BLaER1 (cell line): Measurements from ENCODE around the gene PDXK.

Source experiments
- H3K27ac ChIP-seq: shearing (Covaris generic); formaldehyde crosslinking; 2 replicates; pipeline ENCODE4 v1.8.1; 2022
- H3K27me3 ChIP-seq: shearing (Covaris generic); formaldehyde crosslinking; 2 replicates; pipeline ENCODE4 v1.8.1; 2022
- H3K36me3 ChIP-seq: shearing (Covaris generic); formaldehyde crosslinking; 2 replicates; pipeline ENCODE4 v1.8.1; 2022
- H3K4me1 ChIP-seq: shearing (Covaris generic); formaldehyde crosslinking; 2 replicates; pipeline ENCODE4 v1.8.1; 2022
- H3K4me2 ChIP-seq: shearing (Covaris generic); formaldehyde crosslinking; 2 replicates; pipeline ENCODE4 v1.8.1; 2022
- H3K4me3 ChIP-seq: shearing (Covaris generic); formaldehyde crosslinking; 2 replicates; pipeline ENCODE4 v1.8.1; 2022
- H3K9ac ChIP-seq: shearing (Covaris generic); formaldehyde crosslinking; 2 replicates; pipeline ENCODE4 v1.8.1; 2022
- H3K9me3 ChIP-seq: shearing (Covaris generic); formaldehyde crosslinking; 2 replicates; pipeline ENCODE4 v1.8.1; 2022
- H4K20me1 ChIP-seq: shearing (Covaris generic); formaldehyde crosslinking; 2 replicates; pipeline ENCODE4 v1.8.1; 2022
- Cebpa-rat ChIP-seq: shearing (Covaris generic); IDR thresholded peaks from 2 replicates; pipeline ENCODE4 v1.8.1; 2022

PDXK gene

DNA sequence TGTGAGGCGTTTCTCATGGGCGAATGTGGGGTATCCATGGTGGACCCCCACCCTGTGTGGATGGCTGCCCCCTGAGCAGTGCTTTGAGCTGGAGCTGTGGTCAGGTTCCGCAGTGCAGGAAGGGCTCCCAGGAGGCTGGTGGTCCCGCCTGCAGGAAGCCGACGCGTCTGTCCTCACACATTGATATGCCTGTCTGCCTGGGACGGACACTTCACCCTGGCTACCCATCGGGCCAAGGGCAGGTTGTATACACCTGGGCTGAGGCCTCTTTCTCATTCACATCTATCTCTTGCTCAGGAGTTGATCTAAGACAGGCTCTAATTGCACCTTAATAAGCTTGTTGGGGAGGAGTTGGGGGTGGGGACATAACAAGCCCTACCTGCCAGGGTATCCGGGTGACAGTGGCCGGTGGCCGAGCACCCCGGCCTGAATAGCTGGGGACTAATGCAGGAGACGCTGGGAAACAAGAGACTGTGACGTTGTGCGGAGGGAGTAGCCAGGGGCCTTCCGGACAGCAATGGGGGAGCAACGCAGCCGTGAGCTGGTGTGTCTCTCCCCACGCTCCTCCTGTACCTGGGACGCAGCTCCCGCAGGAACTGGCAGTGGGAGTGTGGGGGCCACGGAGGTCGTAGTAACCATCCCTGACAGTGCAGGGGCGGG lies 21.7 kb downstream of the PDXK start:
- H3K27ac ChIP-seq, result no peak overlapping the region
- H3K9ac ChIP-seq, result no peak overlapping the region
- H3K4me2 ChIP-seq, result peak overlapping the region; percentile 71
- H3K36me3 ChIP-seq, result peaks cover 45% of the 10 kb centered on the region
- H3K27me3 ChIP-seq, result no peaks in the 10 kb centered on the region
- no peak overlapping the region for H3K4me3 ChIP-seq
- no peak for TF ChIP-seq Cebpa-rat
- no peaks in the 10 kb centered on the region; the same call in 1 of the 2 replicates for H3K9me3 ChIP-seq
- peaks cover 37% of the 10 kb centered on the region for H4K20me1 ChIP-seq
- peaks cover 36% of the 10 kb centered on the region for H3K4me1 ChIP-seq

DNA sequence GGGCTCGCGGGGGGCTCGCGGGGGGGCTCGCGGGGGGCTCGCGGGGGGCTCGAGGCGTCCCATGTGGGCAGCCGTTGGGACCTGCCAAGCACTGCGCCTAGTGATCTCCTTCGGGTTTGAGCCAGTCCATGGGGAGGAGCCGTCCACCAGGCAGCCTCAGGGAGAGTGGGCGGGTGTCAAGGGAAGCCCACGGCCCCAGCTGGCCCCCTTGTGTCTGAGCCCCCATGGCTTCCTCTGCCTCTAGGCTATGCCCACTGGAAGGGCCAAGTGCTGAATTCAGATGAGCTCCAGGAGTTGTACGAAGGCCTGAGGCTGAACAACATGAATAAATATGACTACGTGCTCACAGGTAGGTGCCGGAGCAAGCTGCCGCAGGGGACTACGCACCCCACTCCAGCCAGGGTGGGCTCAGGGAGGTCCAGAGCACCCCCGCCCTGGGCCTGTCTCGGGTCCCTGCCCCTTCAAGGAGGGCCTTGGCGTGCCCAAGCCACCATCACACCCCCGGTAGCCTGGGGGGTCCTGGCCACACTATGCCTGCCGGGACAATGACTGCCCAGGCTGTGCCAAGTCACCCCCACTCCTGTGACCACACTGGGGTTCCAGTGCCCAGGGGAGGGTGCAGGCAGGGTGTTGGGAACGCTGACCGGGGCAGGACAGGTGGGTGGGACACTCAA lies 22.6 kb downstream of the PDXK start:
- no peak overlapping the region for H3K4me3 ChIP-seq
- H3K36me3 ChIP-seq, result peaks cover 55% of the 10 kb centered on the region
- H3K4me1 ChIP-seq, result peaks cover 27% of the 10 kb centered on the region
- no peak overlapping the region for H3K9ac ChIP-seq
- no peak overlapping the region for H3K4me2 ChIP-seq
- H3K27ac ChIP-seq, result no peak overlapping the region
- peaks cover 27% of the 10 kb centered on the region for H4K20me1 ChIP-seq
- no peaks in the 10 kb centered on the region for H3K27me3 ChIP-seq
- TF ChIP-seq Cebpa-rat, result no peak
- no peaks in the 10 kb centered on the region; the same call in 1 of the 2 replicates for H3K9me3 ChIP-seq

DNA sequence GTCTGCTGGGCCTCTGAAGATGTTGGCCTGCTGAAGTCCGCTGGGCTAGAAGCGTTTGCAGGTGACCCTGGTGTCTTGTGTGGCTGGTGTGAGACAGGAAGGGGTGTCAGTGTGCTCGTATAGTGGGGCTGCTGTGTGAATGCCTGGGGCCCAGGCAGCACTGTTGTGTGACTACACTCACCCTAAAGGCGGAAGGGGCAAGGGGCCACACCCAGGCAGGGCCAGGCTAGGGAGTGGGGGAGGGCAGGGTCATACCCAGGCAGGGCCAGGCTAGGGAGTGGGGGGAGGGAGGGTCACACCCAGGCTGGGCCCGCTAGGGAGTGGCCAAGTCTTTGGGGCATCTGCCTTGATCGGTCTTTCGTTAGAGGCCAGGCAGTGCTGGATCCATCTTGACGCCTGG lies 25.0 kb downstream of the PDXK start:
- TF ChIP-seq Cebpa-rat, result no peak
- Histone ChIP-seq H3K27me3 (no peaks in the 10 kb centered on the region), H3K9me3 (no peaks in the 10 kb centered on the region), H3K4me2 (no peak overlapping the region), H3K27ac (no peak overlapping the region), H3K36me3 (peaks cover 52% of the 10 kb centered on the region), H3K9ac (no peak overlapping the region), H3K4me1 (peaks cover 28% of the 10 kb centered on the region), H4K20me1 (peaks cover 10% of the 10 kb centered on the region; the same call in 1 of the 2 replicates), H3K4me3 (no peak overlapping the region)

DNA sequence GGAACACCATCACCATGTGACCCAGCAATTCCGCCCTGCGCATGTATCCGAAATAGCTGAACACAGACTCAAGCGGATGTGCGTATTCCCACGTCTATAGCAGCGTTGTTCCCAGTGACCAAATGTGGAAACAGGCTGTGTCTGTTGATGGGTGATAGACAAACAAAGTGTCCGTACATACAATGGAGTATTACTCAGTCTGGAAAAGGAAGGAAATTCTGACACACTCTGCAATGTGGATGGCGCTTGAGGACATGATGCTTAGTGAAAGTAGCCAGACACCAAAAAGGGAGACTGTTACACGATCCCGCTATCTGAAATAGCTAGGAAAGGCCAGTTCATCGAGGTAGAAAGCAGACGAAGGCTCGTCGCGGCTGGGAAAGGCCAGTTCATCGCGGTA lies 25.8 kb downstream of the PDXK start:
- Histone ChIP-seq H3K36me3 (peaks cover 52% of the 10 kb centered on the region), H3K4me2 (no peak overlapping the region), H3K9me3 (no peaks in the 10 kb centered on the region), H3K27ac (no peak overlapping the region), H3K9ac (no peak overlapping the region), H4K20me1 (peaks cover 11% of the 10 kb centered on the region; the same call in 1 of the 2 replicates), H3K4me1 (peaks cover 30% of the 10 kb centered on the region), H3K27me3 (no peaks in the 10 kb centered on the region), H3K4me3 (no peak overlapping the region)
- TF ChIP-seq Cebpa-rat, result no peak

DNA sequence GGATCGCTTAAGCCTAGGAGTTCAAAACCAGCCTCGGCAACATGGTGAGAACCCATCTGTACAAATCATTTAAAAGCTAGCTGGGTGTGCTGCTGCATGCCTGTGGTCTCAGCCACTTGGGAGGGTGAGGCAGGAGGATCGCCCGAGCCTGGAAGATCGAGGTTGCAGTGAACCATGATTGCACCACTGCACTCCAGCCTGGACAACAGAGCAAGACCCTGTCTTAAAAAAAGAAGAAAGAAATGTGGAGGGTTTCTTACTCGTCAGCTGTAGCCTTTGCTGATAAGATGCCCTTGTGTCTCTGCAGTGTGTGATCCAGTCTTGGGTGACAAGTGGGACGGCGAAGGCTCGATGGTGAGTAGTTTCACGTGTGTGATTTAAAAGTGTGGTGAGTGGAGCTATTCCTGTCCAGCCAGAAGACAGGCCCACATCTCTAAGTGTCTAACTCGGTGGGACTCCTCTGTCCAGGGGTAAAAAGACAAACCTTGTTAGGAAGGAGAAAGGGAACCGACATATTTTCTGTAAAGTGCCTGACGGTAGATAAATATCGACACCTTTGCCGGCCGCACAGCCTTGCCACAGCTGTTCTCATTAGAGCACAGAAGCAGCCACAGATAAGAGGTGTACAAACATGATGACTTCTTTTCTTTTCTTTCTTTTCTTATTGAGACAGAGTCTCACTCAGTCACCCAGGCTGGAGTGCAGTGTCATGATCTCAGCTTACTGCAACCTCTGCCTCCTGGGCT lies 27.0 kb downstream of the PDXK start:
- no peak overlapping the region for H3K4me2 ChIP-seq
- no peak overlapping the region for H3K9ac ChIP-seq
- peaks cover 10% of the 10 kb centered on the region; the same call in 1 of the 2 replicates for H4K20me1 ChIP-seq
- peaks cover 27% of the 10 kb centered on the region for H3K4me1 ChIP-seq
- no peaks in the 10 kb centered on the region for H3K9me3 ChIP-seq
- no peak overlapping the region for H3K4me3 ChIP-seq
- H3K27ac ChIP-seq, result no peak overlapping the region
- no peaks in the 10 kb centered on the region for H3K27me3 ChIP-seq
- H3K36me3 ChIP-seq, result peaks cover 52% of the 10 kb centered on the region
- TF ChIP-seq Cebpa-rat, result no peak

DNA sequence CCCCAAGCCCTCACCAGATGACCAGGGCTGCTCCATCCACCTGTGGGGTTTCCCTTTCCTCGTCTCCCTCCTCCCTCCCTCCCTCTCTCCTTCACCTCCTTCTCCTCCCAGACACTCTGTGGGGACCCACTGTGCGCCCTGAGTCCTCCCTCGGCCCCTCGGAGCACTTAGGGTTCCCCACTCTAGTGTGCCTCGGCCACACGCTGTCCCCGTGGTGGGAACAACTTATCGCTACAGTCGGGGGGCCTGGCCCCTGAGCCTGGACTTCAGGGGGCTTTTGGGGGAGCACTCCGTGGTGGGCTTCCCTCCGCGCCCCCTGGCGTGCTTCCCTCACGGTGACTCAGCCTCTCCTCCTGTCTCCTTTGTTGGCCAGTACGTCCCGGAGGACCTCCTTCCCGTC lies 29.7 kb downstream of the PDXK start:
- H3K9me3 ChIP-seq, result no peaks in the 10 kb centered on the region
- no peaks in the 10 kb centered on the region for H3K27me3 ChIP-seq
- peak overlapping the region; percentile 77 for H3K4me2 ChIP-seq
- peaks cover 10% of the 10 kb centered on the region; the same call in 1 of the 2 replicates for H4K20me1 ChIP-seq
- H3K9ac ChIP-seq, result no peak overlapping the region
- peaks cover 63% of the 10 kb centered on the region for H3K36me3 ChIP-seq
- no peak for TF ChIP-seq Cebpa-rat
- peaks cover 27% of the 10 kb centered on the region for H3K4me1 ChIP-seq
- H3K4me3 ChIP-seq, result no peak overlapping the region
- 0 out of 2 replicates have a peak overlapping the region, but pooled peaks have one; percentile 9 for H3K27ac ChIP-seq

DNA sequence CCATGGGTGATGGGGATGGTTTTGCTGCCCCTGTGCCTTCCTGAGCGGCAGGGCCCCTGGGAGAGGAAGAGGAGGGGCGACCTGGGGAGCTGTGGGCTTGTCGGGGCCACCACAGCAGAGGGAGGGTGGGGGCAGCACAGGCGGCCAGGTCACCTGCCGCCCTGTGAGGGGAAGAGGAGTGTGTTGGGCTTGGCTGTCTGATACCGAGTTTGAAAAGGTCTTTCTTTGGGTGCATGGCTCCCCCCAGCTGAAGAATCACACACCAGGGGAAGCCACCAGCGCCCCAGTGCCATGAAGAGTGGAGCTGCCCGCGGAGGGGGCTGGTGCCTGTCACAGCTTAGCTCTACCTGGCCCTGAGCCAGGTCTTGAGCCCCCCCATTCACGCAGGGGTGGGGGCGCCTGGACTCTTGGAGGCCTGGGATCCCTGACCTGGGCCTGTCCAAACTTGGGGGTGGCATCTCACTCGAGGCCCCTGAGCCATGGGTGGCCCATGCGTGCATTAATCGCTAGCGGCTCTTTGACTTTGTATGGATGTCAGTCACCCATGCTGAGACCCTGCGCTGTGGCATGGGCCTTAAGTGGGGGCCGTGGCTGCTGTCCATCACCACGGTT lies 30.8 kb downstream of the PDXK start:
- Histone ChIP-seq H3K4me3 (no peak overlapping the region), H3K27me3 (no peaks in the 10 kb centered on the region), H3K4me2 (peak overlapping the region; percentile 77), H4K20me1 (peaks cover 10% of the 10 kb centered on the region; the same call in 1 of the 2 replicates), H3K36me3 (peaks cover 63% of the 10 kb centered on the region), H3K9me3 (no peaks in the 10 kb centered on the region), H3K4me1 (peaks cover 27% of the 10 kb centered on the region), H3K9ac (no peak overlapping the region), H3K27ac (peak overlapping the region; percentile 18; the same call in 1 of the 2 replicates)
- no peak for TF ChIP-seq Cebpa-rat

DNA sequence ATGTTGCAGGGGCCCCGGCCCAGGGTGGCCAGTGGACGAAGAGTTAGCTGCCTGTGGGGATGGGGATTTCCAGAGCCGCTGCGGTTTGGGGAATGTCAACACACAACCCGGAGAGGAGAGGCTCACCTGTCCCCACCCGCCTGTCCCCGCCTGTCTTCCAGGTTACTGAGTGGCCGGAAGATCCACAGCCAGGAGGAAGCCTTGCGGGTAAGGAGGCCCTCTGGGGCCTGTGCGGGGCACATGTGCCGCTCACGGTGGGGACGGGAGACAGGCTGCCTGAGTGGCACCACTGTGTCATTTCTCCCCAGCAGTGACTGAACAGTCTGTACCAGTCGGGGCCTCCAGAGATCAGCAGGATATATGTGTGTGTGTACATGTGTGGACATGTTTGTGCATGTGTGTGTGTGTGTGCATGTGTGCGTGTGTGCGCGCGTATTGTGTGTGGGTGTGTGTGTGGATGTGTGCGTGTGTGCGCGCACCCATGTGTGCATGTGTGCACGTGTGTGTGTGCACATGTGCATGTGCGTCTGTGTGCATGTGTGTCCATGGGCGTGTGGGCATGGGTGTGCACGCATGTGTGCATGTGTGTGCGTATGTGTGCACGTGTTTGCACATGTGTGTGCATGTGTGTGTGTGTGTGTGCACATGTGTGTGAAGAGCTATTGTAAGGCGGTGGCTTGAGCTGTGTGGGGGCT lies 31.6 kb downstream of the PDXK start:
- no peak overlapping the region for H3K9ac ChIP-seq
- peaks cover 27% of the 10 kb centered on the region for H3K4me1 ChIP-seq
- H3K4me3 ChIP-seq, result no peak overlapping the region
- H3K9me3 ChIP-seq, result no peaks in the 10 kb centered on the region
- peak overlapping the region; percentile 77 for H3K4me2 ChIP-seq
- H4K20me1 ChIP-seq, result peaks cover 10% of the 10 kb centered on the region; the same call in 1 of the 2 replicates
- peaks cover 66% of the 10 kb centered on the region for H3K36me3 ChIP-seq
- H3K27ac ChIP-seq, result no peak overlapping the region
- no peaks in the 10 kb centered on the region for H3K27me3 ChIP-seq
- no peak for TF ChIP-seq Cebpa-rat

DNA sequence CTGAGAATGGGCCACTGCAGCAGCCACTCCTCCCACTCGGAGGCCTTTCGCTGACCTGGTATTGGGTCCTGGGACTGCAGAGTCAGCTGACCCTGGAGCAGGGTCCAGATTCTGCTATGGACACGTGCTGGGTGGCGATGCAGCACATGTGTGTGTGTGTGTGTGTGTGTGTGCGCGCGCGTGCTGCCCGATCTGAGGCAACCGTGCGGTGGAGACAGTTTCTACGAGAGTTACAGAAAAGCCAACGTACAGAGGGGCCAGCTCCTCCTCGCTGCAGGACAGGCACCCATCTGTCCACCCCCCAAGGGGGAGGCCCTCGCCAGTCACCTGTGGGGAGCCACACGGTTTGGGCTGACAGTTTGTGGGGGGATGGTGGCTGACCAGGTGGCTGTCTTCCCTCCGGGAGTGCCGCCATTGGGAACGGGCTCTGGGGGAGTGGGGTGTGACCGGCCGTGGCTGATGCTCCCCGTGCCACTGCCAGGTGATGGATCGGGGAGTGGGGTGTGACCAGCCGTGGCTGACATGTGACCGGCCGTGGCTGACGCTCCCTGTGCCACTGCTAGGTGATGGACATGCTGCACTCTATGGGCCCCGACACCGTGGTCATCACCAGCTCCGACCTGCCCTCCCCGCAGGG lies 33.1 kb downstream of the PDXK start:
- Histone ChIP-seq H3K36me3 (peaks cover 68% of the 10 kb centered on the region), H3K27ac (no peak overlapping the region), H3K4me1 (peaks cover 33% of the 10 kb centered on the region), H3K9me3 (no peaks in the 10 kb centered on the region), H3K4me3 (no peak overlapping the region), H3K9ac (no peak overlapping the region), H3K27me3 (no peaks in the 10 kb centered on the region), H4K20me1 (peaks cover 10% of the 10 kb centered on the region; the same call in 1 of the 2 replicates), H3K4me2 (no peak overlapping the region)
- no peak for TF ChIP-seq Cebpa-rat
